ENCODE measurements around the gene CNTNAP3B.
A peak's percentile ranks its signal among the peaks of the same experiment; 100 is the strongest.
"Not testable (repeated sequence)": the region's sequence is repeated elsewhere in the genome, so short reads cannot be mapped to it uniquely, and the experiment has no call there.

CNTNAP3B gene

GRCh38 chr9:42129073-42129729 lies at the start of gene CNTNAP3B:
TSS of gene CNTNAP3B (minus strand) at chr9:42129426. CDS start at chr9:42129094, 332 bp downstream.
- in situ Hi-C loops (cut with HindIII; ENCODE audit: low sequenced_read_pairs); DNase-seq (ENCODE audit: low read depth, low spot score): not testable (repeated sequence)
- H3K4me3 ChIP-seq (ENCODE audit: low read depth, low read length) = peak within 1 kb of the TSS; percentile 51

DNA sequence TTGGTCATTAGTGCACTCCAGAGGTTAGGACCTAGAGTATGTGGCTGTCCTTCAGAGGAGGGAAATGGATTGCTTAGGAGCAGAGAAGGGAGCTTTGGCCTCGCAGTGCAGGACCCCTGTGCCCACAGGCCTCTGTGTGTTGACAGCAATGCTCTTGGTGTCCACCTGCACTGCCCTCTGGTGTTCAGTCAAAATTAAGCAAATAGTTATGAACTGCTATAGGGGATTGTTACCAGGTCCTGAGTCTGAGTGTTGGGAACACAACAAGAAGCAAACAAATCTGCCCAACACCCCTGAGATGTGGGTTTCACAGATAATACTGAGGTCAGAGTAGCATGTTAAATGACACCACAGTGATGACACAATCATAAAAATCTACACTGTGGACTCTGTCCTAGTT lies 31.1 kb upstream of the CNTNAP3B start:
- peak; percentile 3 for DNase-seq (ENCODE audit: low read depth, low spot score)
- H3K4me3 ChIP-seq (ENCODE audit: low read depth, low read length); in situ Hi-C loops (cut with HindIII; ENCODE audit: low sequenced_read_pairs): not testable (repeated sequence)

DNA sequence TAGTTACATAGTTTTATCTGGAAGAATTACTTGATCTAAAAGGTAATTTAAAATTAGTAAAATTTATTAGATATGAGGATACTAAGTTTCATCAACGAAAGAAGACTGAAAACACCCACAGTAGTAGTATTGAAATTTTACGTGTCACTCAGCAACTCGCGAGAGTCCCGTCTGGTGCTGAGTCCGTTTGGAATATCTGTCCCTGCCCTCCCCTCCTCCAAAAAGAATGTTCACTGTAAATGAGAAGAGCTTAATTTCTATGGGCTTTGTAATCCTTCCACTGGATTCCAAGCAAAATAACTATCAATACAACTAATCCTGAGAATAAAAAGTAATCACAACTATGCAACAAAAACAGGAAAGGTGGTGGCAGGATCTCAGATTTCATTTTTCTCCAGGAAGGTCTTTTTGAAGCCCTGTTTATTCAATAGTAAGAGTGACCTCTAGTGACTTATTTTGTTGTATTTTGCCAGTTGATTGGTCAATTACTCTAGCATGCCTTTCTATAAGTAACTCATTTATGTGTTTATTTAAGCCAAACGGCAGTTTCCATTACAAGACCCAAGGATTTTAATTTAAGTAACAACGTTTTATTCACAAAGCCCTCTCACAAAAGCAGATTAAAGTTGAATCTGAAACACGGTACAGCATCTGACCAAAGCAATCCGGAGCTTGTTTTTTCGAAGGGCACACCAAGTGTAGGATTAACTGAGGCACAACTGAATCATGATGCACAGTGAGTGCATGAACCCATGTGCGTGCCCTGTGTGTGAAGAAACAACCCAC lies 2.0 kb downstream of the CNTNAP3B start:
- DNase-seq (ENCODE audit: low read depth, low spot score) = peak; percentile 29
- in situ Hi-C loops (cut with HindIII; ENCODE audit: low sequenced_read_pairs) = not testable (repeated sequence)
- peak overlapping the region; percentile 51 for H3K4me3 ChIP-seq (ENCODE audit: low read depth, low read length)

DNA sequence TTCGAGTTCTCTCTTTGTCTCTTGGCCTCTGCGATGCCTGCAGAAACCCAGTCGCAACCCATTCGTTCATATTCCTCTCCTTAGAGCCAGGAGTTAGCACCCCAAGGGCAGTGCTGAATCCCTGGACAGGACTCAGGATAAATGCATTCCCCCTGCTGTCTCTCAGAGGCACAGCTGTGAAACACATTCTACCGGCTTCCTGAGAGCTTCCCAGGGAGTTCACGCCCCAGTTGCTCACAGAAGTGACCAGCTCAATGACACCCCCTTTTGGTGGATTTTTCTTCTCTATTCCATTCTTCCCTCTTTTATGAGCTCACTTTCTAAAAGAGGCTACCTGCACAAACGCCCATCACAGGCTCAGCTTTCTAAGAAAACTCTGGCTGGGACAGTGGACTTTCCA lies 8.2 kb downstream of the CNTNAP3B start:
- DNase-seq (ENCODE audit: low read depth, low spot score); H3K4me3 ChIP-seq (ENCODE audit: low read depth, low read length); in situ Hi-C loops (cut with HindIII; ENCODE audit: low sequenced_read_pairs): not testable (repeated sequence)

GRCh38 chr9:42095929-42096328 lies 33.3 kb downstream of the CNTNAP3B start:
- DNase-seq (ENCODE audit: low read depth, low spot score); in situ Hi-C loops (cut with HindIII; ENCODE audit: low sequenced_read_pairs): not testable (repeated sequence)

GRCh38 chr9:42084559-42084952 lies 44.7 kb downstream of the CNTNAP3B start:
- in situ Hi-C loops (cut with HindIII; ENCODE audit: low sequenced_read_pairs); H3K4me3 ChIP-seq (ENCODE audit: low read depth, low read length); DNase-seq (ENCODE audit: low read depth, low spot score): not testable (repeated sequence)

More at GRCh38 chr9:42095929-42096328, 33.3 kb downstream of the CNTNAP3B start:
- not testable (repeated sequence) for H3K4me3 ChIP-seq (ENCODE audit: low read depth, low read length)

- DNase-seq (ENCODE audit: low read depth, low spot score); in situ Hi-C loops (cut with HindIII; ENCODE audit: low sequenced_read_pairs); H3K4me3 ChIP-seq (ENCODE audit: low read depth, low read length): not testable (repeated sequence)
Measured at GRCh38 chr9:42083877-42084558, 45.2 kb downstream of the CNTNAP3B start.

- H3K4me3 ChIP-seq (ENCODE audit: low read depth, low read length); in situ Hi-C loops (cut with HindIII; ENCODE audit: low sequenced_read_pairs); DNase-seq (ENCODE audit: low read depth, low spot score): not testable (repeated sequence)
Measured at GRCh38 chr9:42080376-42080775, 48.9 kb downstream of the CNTNAP3B start.

GRCh38 chr9:42074868-42075267 lies 54.4 kb downstream of the CNTNAP3B start:
- DNase-seq (ENCODE audit: low read depth, low spot score); in situ Hi-C loops (cut with HindIII; ENCODE audit: low sequenced_read_pairs); H3K4me3 ChIP-seq (ENCODE audit: low read depth, low read length): not testable (repeated sequence)

GRCh38 chr9:42071026-42071425 lies 58.2 kb downstream of the CNTNAP3B start:
- DNase-seq (ENCODE audit: low read depth, low spot score); H3K4me3 ChIP-seq (ENCODE audit: low read depth, low read length); in situ Hi-C loops (cut with HindIII; ENCODE audit: low sequenced_read_pairs): not testable (repeated sequence)

GRCh38 chr9:42070035-42070799 lies 59.0 kb downstream of the CNTNAP3B start:
- DNase-seq (ENCODE audit: low read depth, low spot score); in situ Hi-C loops (cut with HindIII; ENCODE audit: low sequenced_read_pairs); H3K4me3 ChIP-seq (ENCODE audit: low read depth, low read length): not testable (repeated sequence)

DNA sequence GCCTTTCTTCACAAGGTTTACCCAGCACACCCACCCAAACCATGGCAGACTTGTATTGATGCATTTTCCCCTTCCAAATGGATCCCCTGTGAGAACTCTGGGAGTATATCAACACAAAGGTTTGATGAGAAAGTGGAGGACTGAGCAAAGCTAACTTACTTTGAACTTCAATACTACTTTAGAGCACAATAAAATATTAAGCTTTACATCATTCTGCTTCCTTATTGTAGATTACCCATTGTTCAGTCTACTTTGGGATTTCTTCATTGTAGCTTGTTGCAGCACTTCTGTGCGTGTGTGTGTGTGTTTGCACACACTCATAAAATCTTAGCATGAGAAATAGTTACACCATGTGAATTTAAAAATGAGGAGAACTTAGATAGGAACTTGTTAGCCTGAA lies 75.4 kb downstream of the CNTNAP3B start:
- in situ Hi-C loops (cut with HindIII; ENCODE audit: low sequenced_read_pairs); DNase-seq (ENCODE audit: low read depth, low spot score); H3K4me3 ChIP-seq (ENCODE audit: low read depth, low read length): not testable (repeated sequence)

- DNase-seq (ENCODE audit: low read depth, low spot score); in situ Hi-C loops (cut with HindIII; ENCODE audit: low sequenced_read_pairs); H3K4me3 ChIP-seq (ENCODE audit: low read depth, low read length): not testable (repeated sequence)
Measured at GRCh38 chr9:42050701-42051100, 78.5 kb downstream of the CNTNAP3B start.

DNA sequence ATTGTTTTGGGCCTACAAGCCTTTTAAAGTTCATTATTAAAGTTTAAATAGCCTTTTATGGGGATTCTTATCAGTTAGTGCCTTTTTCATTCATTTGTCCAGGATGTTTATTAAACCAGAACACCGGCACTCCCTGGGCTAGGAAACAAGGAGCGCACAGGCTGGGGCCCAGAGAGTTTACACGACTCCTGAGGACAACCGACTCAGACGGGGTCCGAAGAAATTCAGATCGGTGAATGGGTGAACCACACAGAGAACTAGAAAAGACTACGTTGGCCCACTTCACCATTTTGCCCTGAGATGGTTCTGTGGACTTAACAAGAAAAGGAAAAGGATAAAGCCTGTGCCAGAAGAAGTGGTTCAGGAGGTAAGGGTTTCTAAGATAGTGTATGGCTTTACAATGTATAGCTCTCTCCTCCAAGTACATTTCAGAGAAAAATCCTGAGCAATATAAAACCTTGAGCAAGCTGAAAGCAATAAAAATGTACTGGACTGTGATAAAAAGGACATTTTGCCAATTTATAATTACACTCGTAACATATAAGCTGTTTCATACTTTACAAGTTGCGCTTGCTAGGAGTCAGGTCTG lies 84.7 kb downstream of the CNTNAP3B start:
- H3K4me3 ChIP-seq (ENCODE audit: low read depth, low read length); DNase-seq (ENCODE audit: low read depth, low spot score); in situ Hi-C loops (cut with HindIII; ENCODE audit: low sequenced_read_pairs): not testable (repeated sequence)

DNA sequence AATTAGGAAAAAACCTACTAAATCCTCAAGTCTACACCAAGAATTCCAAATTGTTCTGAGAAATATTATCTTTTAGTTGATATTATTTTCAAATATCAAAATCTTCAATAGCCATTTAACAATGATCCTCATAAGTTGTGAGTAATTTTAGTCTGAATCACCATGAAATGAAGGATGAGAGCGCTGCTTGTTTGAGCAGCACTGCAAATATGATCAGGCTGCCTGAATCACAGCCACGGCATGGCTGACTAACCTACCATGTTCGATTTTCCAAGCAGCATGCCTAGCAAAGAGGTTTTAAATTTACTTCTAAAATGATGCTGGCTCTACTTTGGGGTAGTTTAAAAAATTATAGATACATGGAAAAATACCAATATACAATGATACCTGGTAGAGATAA lies 95.7 kb downstream of the CNTNAP3B start:
- H3K4me3 ChIP-seq (ENCODE audit: low read depth, low read length); DNase-seq (ENCODE audit: low read depth, low spot score); in situ Hi-C loops (cut with HindIII; ENCODE audit: low sequenced_read_pairs): not testable (repeated sequence)

GRCh38 chr9:42020639-42021038 lies 108.6 kb downstream of the CNTNAP3B start:
- H3K4me3 ChIP-seq (ENCODE audit: low read depth, low read length); in situ Hi-C loops (cut with HindIII; ENCODE audit: low sequenced_read_pairs); DNase-seq (ENCODE audit: low read depth, low spot score): not testable (repeated sequence)
